DOHH2 (cell line): ENCODE data around the gene KLF2.

Experiments
- EZH2phosphoT487 ChIP-seq: fragments of 200-600 bp; sonication (generic); IDR thresholded peaks from 2 replicates; pipeline ENCODE4 v1.6.1; 2017; ENCODE audit warnings: borderline replicate concordance, mild to moderate bottlenecking, antibody characterized with exemption, low read length, moderate library complexity, mixed read lengths
- TF ChIP-seq, protein P1 (sequence below): fragments of 200-600 bp; sonication (generic); IDR thresholded peaks from one replicate; pipeline ENCODE4 v1.5.1; 2014; ENCODE audit warnings: antibody characterized with exemption, mild to moderate bottlenecking, low read depth, low read length; ENCODE audit not compliant: poor library complexity, severe bottlenecking

DNA sequence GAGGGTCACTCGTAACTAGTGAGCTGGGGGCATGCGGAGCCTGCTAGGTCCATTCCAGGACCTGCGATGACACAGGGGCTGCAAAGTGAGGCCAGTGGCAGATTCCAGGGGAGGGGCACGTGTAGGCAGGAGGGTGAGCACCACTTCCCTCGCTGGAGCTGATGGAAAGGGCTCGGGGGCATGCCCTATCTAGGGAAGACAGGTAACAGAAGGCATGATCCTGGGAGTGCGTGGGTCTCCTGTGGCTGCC lies 51.2 kb downstream of the KLF2 start:
- TF ChIP-seq, protein P1, sequence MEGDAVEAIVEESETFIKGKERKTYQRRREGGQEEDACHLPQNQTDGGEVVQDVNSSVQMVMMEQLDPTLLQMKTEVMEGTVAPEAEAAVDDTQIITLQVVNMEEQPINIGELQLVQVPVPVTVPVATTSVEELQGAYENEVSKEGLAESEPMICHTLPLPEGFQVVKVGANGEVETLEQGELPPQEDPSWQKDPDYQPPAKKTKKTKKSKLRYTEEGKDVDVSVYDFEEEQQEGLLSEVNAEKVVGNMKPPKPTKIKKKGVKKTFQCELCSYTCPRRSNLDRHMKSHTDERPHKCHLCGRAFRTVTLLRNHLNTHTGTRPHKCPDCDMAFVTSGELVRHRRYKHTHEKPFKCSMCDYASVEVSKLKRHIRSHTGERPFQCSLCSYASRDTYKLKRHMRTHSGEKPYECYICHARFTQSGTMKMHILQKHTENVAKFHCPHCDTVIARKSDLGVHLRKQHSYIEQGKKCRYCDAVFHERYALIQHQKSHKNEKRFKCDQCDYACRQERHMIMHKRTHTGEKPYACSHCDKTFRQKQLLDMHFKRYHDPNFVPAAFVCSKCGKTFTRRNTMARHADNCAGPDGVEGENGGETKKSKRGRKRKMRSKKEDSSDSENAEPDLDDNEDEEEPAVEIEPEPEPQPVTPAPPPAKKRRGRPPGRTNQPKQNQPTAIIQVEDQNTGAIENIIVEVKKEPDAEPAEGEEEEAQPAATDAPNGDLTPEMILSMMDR = no peak
- TF ChIP-seq EZH2phosphoT487 = no peak
